Fibroblast of lung (primary cell): ENCODE measurements around the gene FUT8.

Source experiments
- EZH2 ChIP-seq: IDR thresholded peaks from 2 replicates; pipeline ENCODE4 v1.5.1; 2012; ENCODE audit warnings: low read length, control low read depth, mild to moderate bottlenecking; ENCODE audit errors: missing control alignments
- TF ChIP-seq, protein P1 (sequence below), 2 donors: IDR thresholded peaks in 1 of 2; conservative IDR thresholded peaks in 1 of 2; 1 replicate in 1 of 2; 2 replicates in 1 of 2; pipeline ENCODE4 v1.5.1; 2011 to 2012; ENCODE audit warnings: low read length in 2 of 2, control low read depth in 1 of 2, inconsistent platforms in 1 of 2, low read depth in 1 of 2, mild to moderate bottlenecking in 1 of 2

DNA sequence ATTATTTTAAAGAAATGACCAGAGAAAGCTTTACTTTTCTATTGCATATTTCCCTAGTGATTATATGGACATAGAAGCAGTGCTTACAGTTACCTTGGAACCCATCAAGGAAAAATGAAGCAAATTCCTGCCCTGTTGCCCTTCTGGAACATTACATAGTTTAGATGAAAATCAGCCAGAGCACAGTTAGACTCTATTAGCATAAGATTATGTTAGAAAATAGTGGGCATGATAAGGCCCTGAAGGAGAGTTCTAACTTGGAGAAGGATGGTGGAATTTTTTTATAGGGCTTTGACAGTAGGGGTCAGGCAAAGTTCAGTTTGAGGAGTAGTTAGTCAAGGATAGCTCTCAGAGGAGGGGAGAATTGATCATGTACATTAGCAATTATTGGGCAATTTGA lies 74.3 kb downstream of the FUT8 start:
- TF ChIP-seq, protein P1, sequence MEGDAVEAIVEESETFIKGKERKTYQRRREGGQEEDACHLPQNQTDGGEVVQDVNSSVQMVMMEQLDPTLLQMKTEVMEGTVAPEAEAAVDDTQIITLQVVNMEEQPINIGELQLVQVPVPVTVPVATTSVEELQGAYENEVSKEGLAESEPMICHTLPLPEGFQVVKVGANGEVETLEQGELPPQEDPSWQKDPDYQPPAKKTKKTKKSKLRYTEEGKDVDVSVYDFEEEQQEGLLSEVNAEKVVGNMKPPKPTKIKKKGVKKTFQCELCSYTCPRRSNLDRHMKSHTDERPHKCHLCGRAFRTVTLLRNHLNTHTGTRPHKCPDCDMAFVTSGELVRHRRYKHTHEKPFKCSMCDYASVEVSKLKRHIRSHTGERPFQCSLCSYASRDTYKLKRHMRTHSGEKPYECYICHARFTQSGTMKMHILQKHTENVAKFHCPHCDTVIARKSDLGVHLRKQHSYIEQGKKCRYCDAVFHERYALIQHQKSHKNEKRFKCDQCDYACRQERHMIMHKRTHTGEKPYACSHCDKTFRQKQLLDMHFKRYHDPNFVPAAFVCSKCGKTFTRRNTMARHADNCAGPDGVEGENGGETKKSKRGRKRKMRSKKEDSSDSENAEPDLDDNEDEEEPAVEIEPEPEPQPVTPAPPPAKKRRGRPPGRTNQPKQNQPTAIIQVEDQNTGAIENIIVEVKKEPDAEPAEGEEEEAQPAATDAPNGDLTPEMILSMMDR (conservative IDR thresholded peaks at IDR 0.05 in 1 of 2, IDR thresholded peaks at IDR 0.05 in 1 of 2; ENCODE audit: low read depth in 1 of 2, low read length in 2 of 2), result no peak
- TF ChIP-seq EZH2, result no peak
